Stimulated activated naive CD4-positive, alpha-beta T cell (primary cell): ENCODE data around the gene TRIP12.

Experiments used
- DNase-seq, 6 experiments: peaks; one replicate each; lab custom pipeline; 2025; lab: John Stamatoyannopoulos, UW

The TRIP12 gene

GRCh38 chr2:229715895-229716507 is 205.8 kb downstream of the TRIP12 start:
- DNase-seq, result peak in 1 of 6 experiments; percentile 16

- DNase-seq, result peak in 2 of 6 experiments; percentile 14 to 19
These were observed 206.9 kb downstream of the TRIP12 start for GRCh38 chr2:229714736-229715541.

GRCh38 chr2:229714080-229714735 is 207.6 kb downstream of the TRIP12 start, which contains the start of gene DNER:
Gene DNER, minus strand, starts transcription at chr2:229714555. Its CDS starts 132 bp downstream, at chr2:229714423.
- peak in 3 of 6 experiments; percentile 16 to 37 (median 31) for DNase-seq
